GM12864 (cell line): ENCODE data around the gene SPOCK1.
"Not testable (repeated sequence)": the region's sequence is repeated elsewhere in the genome, so short reads cannot be mapped to it uniquely, and the experiment has no call there.

ENCODE experiments used
- DNase-seq: peaks from one replicate; pipeline ENCODE4 v3.0.0-alpha.2; 2011; ENCODE audit warnings: low read depth
- H3K4me3 ChIP-seq: 2 replicates; pipeline ENCODE4 v1.5.1; 2011; ENCODE audit warnings: mild to moderate bottlenecking, low read depth, low read length, control low read depth
- TF ChIP-seq, protein P1 (sequence below): IDR thresholded peaks from 2 replicates; pipeline ENCODE4 v1.5.1; 2011; ENCODE audit warnings: low read depth, mild to moderate bottlenecking, moderate library complexity, low read length, control low read depth, inconsistent platforms; ENCODE audit errors: missing control alignments

The SPOCK1 gene

DNA sequence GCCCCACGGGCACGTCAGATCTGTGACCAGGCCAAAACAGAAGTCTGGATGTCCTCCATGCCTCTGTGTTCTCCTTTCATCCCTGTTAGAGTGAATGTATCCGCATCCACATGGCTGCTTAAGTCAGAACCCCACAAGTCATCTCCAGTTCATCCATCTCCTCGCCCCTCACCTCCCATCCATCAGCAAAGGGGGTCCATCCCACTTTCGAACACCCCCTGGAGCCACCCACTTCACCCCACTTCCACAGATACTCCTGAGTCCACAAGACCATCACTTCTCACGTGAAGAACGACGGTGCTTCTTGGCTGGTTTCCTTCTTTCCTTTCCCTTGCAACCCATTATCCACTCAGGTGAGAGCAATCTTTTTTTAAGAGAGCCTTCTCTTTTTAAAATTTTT lies 3.5 kb upstream of the SPOCK1 start:
- DNase-seq = no peak
- TF ChIP-seq, protein P1, sequence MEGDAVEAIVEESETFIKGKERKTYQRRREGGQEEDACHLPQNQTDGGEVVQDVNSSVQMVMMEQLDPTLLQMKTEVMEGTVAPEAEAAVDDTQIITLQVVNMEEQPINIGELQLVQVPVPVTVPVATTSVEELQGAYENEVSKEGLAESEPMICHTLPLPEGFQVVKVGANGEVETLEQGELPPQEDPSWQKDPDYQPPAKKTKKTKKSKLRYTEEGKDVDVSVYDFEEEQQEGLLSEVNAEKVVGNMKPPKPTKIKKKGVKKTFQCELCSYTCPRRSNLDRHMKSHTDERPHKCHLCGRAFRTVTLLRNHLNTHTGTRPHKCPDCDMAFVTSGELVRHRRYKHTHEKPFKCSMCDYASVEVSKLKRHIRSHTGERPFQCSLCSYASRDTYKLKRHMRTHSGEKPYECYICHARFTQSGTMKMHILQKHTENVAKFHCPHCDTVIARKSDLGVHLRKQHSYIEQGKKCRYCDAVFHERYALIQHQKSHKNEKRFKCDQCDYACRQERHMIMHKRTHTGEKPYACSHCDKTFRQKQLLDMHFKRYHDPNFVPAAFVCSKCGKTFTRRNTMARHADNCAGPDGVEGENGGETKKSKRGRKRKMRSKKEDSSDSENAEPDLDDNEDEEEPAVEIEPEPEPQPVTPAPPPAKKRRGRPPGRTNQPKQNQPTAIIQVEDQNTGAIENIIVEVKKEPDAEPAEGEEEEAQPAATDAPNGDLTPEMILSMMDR = no peak
- H3K4me3 ChIP-seq = no peak overlapping the region

GRCh38 chr5:137501846-137502406 lies 2.8 kb upstream of the SPOCK1 start:
- H3K4me3 ChIP-seq = no peak overlapping the region
- TF ChIP-seq, protein P1 = no peak
- no peak for DNase-seq

DNA sequence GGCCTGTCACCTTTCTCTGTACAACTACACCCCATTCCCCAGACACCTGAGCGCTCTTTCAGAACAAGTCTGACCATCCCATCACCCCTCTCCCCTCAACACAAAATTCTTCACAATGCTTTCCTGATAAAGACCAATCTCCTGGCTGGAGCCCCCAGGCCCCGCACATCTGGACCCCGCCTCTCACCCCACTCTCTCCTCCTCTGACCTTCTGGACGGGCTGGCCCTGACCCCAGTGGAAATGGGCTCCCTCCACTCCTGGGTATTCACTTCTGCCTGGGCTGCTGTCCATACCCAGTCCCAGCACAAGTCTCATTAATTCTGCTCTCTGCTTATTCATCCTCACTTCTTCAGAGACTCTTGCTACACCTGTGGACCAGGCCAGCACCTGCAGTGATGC lies 2.1 kb upstream of the SPOCK1 start:
- DNase-seq = no peak
- TF ChIP-seq, protein P1 = no peak
- no peak overlapping the region for H3K4me3 ChIP-seq

DNA sequence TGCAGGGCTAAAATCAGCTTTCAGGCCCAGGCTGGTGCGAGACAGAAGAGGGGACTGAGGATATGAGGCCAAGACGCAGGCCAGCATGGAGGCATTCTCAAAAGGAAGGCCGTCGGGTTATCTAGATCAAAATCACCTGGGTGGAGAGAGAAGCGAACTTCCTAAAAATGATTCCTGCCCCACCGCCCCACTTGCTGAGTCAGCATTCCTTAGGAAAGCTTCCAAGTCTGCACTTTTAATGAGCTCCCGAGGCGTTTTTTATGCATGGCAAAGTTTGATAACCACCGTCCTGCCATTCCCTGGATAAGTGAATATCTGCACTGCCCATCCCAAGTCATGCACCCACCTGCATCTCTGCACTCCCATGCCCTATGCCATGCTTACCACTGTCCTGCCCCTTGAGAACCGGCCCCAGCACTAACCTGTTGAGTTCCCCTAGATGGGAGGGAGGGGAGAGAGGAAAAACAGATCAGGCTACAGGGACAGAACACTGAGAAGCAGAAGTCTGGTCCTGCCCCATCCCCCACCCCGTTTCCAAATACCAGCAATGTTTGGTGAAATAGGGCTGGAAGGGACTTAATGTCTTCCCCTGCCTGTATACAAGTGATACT lies 1.6 kb upstream of the SPOCK1 start:
- DNase-seq = no peak
- no peak overlapping the region for H3K4me3 ChIP-seq
- TF ChIP-seq, protein P1 = no peak

DNA sequence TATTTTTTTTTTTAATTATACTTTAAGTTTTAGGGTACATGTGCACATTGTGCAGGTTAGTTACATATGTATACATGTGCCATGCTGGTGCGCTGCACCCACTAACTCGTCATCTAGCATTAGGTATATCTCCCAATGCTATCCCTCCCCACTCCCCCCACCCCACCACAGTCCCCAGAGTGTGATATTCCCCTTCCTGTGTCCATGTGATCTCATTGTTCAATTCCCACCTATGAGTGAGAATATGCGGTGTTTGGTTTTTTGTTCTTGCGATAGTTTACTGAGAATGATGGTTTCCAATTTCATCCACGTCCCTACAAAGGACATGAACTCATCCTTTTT lies 351 bp upstream of the SPOCK1 start:
- DNase-seq, H3K4me3 ChIP-seq: not testable (repeated sequence)

DNA sequence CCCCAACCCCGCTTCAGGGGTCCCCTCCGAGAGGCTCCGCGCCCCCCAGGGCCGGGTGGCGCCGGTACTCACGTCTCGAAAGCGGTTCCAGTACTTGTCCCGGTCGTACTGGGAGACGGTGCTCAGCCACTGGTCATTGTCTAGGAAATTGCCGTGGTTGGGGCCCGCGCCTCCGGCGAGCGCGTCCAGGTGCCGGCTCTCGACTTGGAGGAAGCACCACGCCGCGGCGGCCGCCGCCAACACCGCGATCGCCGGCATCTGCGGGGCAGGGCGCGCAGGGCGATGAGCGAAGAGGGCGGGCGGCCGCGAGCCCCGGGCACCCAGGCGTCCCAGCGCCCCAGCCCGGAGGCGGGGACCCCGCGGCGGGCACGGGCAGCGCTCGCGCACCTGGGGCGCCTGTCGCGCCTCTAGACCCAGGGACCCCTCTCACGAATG lies 808 bp downstream of the SPOCK1 start:
- no peak for DNase-seq
- no peak overlapping the region for H3K4me3 ChIP-seq
- TF ChIP-seq, protein P1 = no peak

GRCh38 chr5:137497396-137498290 lies 1.5 kb downstream of the SPOCK1 start:
- TF ChIP-seq, protein P1 = no peak
- no peak overlapping the region for H3K4me3 ChIP-seq
- no peak for DNase-seq
